Measurements from ENCODE around the gene ZCRB1.
A peak's percentile ranks its signal among the peaks of the same experiment; 100 is the strongest.
"Not testable (repeated sequence)": the region's sequence is repeated elsewhere in the genome, so short reads cannot be mapped to it uniquely, and the experiment has no call there.

The ZCRB1 gene

GRCh38 chr12:42325653-42326474 is at the start of gene ZCRB1, which contains the start of gene PPHLN1:
TSS of gene ZCRB1 (minus strand) at chr12:42326094. CDS start at chr12:42324102, 1,992 bp downstream.
TSS of gene PPHLN1 (plus strand) at chr12:42326167. CDS start at chr12:42335903, 9,736 bp downstream.
- peak; percentile 52 to 69 for DNase-seq (ENCODE audit: low read depth in 1 of 2, low spot score in 1 of 2)

- DNase-seq (ENCODE audit: low read depth in 1 of 2, low spot score in 1 of 2), result no peak
These were observed 47.8 kb upstream of the ZCRB1 start for GRCh38 chr12:42373669-42374068.

GRCh38 chr12:42372154-42372791 is 46.4 kb upstream of the ZCRB1 start:
- DNase-seq (ENCODE audit: low read depth in 1 of 2, low spot score in 1 of 2), result no peak

- no peak for DNase-seq (ENCODE audit: low read depth in 1 of 2, low spot score in 1 of 2)
These were observed 44.1 kb upstream of the ZCRB1 start for GRCh38 chr12:42370013-42370412.

- no peak for DNase-seq (ENCODE audit: low read depth in 1 of 2, low spot score in 1 of 2)
These were observed 39.6 kb upstream of the ZCRB1 start for GRCh38 chr12:42365486-42365885.

GRCh38 chr12:42364692-42365091 is 38.8 kb upstream of the ZCRB1 start:
- no peak for DNase-seq (ENCODE audit: low read depth in 1 of 2, low spot score in 1 of 2)

GRCh38 chr12:42362647-42363260 is 36.9 kb upstream of the ZCRB1 start:
- DNase-seq (ENCODE audit: low read depth in 1 of 2, low spot score in 1 of 2), result no peak

- no peak for DNase-seq (ENCODE audit: low read depth in 1 of 2, low spot score in 1 of 2)
These were observed 36.2 kb upstream of the ZCRB1 start for GRCh38 chr12:42361909-42362646.

GRCh38 chr12:42360747-42361403 is 35.0 kb upstream of the ZCRB1 start:
- no peak for DNase-seq (ENCODE audit: low read depth in 1 of 2, low spot score in 1 of 2)

- no peak for DNase-seq (ENCODE audit: low read depth in 1 of 2, low spot score in 1 of 2)
These were observed 30.4 kb upstream of the ZCRB1 start for GRCh38 chr12:42356344-42356743.

- DNase-seq (ENCODE audit: low read depth in 1 of 2, low spot score in 1 of 2), result not testable (repeated sequence)
These were observed 24.1 kb upstream of the ZCRB1 start for GRCh38 chr12:42350021-42350407.

- DNase-seq (ENCODE audit: low read depth in 1 of 2, low spot score in 1 of 2), result not testable (repeated sequence)
These were observed 23.5 kb upstream of the ZCRB1 start for GRCh38 chr12:42349119-42350020.

GRCh38 chr12:42346403-42347002 is 20.6 kb upstream of the ZCRB1 start:
- no peak for DNase-seq (ENCODE audit: low read depth in 1 of 2, low spot score in 1 of 2)

GRCh38 chr12:42343721-42344120 is 17.8 kb upstream of the ZCRB1 start:
- DNase-seq (ENCODE audit: low read depth in 1 of 2, low spot score in 1 of 2), result no peak

GRCh38 chr12:42342028-42342427 is 16.1 kb upstream of the ZCRB1 start:
- no peak for DNase-seq (ENCODE audit: low read depth in 1 of 2, low spot score in 1 of 2)

GRCh38 chr12:42338280-42338679 is 12.4 kb upstream of the ZCRB1 start:
- DNase-seq (ENCODE audit: low read depth in 1 of 2, low spot score in 1 of 2), result no peak

GRCh38 chr12:42336286-42336685 is 10.4 kb upstream of the ZCRB1 start:
- no peak for DNase-seq (ENCODE audit: low read depth in 1 of 2, low spot score in 1 of 2)

- no peak for DNase-seq (ENCODE audit: low read depth in 1 of 2, low spot score in 1 of 2)
These were observed 6.7 kb upstream of the ZCRB1 start for GRCh38 chr12:42332301-42333285.

Measured in activated T-helper 1 cell treated with anti-CD3 and anti-CD28 coated beads, Interleukin-2, amount 50 U/mL, for 16 hours (primary cell).